HG02642 (cell line): Measurements from ENCODE around the gene ARMC10.
"Not testable (repeated sequence)": the region's sequence is repeated elsewhere in the genome, so short reads cannot be mapped to it uniquely, and the experiment has no call there.

Source experiments
- ATAC-seq: cut with Tn5 transposase; IDR thresholded peaks from one replicate; pipeline ENCODE4 v1.9.1; 2021; ENCODE audit warnings: mild to moderate bottlenecking; ENCODE audit not compliant: unreplicated experiment, poor library complexity

The ARMC10 gene

GRCh38 chr7:103120362-103120761, 45.4 kb downstream of the ARMC10 start:
- no peak for ATAC-seq

GRCh38 chr7:103121641-103122040, 46.7 kb downstream of the ARMC10 start:
- ATAC-seq, result no peak

- no peak for ATAC-seq
Observed at GRCh38 chr7:103123529-103123928, 48.6 kb downstream of the ARMC10 start.

GRCh38 chr7:103124429-103124979, 49.6 kb downstream of the ARMC10 start:
- no peak for ATAC-seq

DNA sequence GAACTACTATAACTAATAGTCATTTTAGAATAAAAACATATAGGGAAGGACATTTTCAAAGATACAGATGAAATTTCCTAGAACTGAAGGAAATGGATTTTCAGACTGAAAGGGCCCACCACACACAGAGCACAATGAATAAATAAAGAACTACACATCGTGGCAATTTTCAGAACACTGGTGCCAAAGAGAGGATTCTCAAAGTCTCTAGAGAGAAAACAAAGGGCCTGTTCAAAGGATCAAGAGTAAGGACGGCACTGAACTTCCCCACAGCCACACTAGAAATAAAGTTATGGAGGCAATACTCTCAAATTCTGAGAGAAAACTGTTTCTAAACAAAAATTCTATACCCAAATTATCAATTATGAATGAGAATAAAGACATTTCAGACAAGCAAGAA, 52.1 kb downstream of the ARMC10 start:
- ATAC-seq, result no peak

- ATAC-seq, result no peak
Observed at GRCh38 chr7:103129702-103130549, 55.0 kb downstream of the ARMC10 start.

GRCh38 chr7:103130901-103131624, 56.1 kb downstream of the ARMC10 start:
- no peak for ATAC-seq

- ATAC-seq, result no peak
Observed at GRCh38 chr7:103132995-103133688, 58.2 kb downstream of the ARMC10 start.

DNA sequence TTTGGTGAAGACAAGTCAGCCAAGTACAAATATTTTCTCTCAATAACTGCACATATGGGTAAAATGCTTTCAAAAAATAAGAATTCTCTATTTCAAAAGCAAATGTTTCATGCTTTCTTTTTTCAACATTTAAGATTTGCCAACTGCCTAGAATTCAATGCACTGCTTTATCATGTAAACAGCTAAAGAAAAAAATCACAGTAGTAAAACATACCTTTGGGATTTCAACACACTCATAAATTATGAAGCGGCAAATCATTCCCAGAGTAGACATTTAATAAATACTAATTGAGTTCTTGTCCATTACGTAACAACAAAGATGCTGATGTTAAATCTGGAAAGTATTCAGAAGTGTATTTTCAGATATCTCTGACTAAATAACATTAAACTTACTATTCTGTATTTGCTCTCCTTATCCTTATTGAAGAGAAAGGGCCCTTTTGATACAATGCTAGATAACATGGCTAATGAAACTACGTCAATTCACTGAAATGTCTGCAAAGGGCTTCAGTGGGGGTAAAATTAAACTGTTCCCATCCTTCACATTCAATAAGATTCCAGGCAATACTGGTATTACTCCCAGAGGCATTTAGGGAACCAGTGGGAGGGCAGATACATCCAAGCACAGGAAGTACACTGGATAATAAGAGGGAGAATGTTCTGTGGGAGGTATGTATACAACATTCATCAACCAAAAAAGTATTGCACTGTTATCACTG, 60.1 kb downstream of the ARMC10 start:
- no peak for ATAC-seq

DNA sequence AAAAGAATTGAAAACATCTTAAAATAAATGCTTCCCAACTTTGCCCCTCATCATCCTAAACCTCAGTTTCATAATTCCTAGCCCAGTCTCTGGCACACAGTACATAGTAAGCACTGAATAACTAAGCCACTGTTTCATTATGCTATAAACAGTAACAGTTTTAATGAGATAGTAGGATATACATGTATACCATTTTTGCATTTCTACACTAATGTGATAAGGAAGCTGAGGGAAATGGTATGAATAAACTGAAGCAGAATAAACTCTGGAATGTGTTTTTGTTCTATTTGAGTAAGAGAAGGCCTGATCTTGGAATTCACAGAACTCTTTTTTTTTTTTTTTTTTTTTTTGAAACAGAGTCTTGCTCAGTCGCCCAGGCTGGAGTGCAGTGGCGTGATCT, 65.1 kb downstream of the ARMC10 start:
- ATAC-seq, result no peak

GRCh38 chr7:103140685-103141084, 65.7 kb downstream of the ARMC10 start:
- ATAC-seq, result no peak

GRCh38 chr7:103141753-103142404, 66.9 kb downstream of the ARMC10 start:
- no peak for ATAC-seq

GRCh38 chr7:103142494-103142893, 67.6 kb downstream of the ARMC10 start:
- no peak for ATAC-seq

DNA sequence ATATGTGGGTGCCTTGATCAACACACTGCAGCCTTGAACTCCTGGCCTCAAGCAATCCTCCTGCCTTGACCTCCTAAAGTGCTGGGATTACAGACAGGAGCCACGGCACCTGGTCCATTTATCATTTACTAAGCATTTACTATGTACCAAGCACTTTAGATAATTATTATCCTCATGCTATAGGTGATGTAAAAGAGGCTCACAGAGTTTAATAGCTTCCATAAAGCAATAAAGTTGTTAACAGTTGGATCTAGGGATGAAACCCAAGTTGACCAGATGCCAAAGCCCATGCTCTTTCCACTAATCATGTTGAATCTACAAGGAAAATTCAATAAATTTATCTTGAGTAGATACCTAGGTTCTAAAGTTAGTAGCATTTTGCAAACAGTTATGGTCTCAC, 68.9 kb downstream of the ARMC10 start:
- ATAC-seq, result no peak

DNA sequence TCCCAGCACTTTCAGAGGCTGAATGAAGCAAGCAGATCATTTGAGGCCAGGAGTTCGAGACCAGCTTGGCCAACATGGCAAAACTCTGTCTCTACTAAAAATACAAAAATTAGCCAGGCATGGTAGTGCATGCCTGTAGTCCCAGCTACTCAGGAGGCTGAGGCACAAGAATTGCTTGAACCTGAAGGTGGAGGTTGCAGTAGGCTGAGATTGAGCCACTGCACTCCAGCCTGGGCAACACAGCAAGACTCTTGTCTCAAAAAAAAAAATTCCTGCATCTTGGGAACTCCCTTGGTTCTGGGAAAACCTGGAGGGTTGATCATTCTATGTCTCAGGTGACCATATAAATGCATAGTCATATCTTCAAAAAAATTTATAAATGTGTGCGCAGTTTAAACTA, 69.8 kb downstream of the ARMC10 start:
- not testable (repeated sequence) for ATAC-seq

GRCh38 chr7:103148131-103148993, 73.4 kb downstream of the ARMC10 start:
- ATAC-seq, result peak; percentile 3
